ENCODE measurements around the gene LYSMD4.

The LYSMD4 gene

GRCh38 chr15:99696096-99696495 lies 37.1 kb downstream of the LYSMD4 start:
- Histone ChIP-seq H3K36me3 (ENCODE audit: control insufficient read depth, insufficient read depth, low read length) (no peaks in the 10 kb centered on the region), H3K4me1 (ENCODE audit: control insufficient read depth, insufficient read depth, low read length) (no peaks in the 10 kb centered on the region), H3K9ac (ENCODE audit: low read depth, low read length) (no peak overlapping the region), H3K4me3 (ENCODE audit: low read depth, low read length) (no peak overlapping the region), H3K27me3 (ENCODE audit: control insufficient read depth, insufficient read depth, low read length) (no peaks in the 10 kb centered on the region), H3K9me3 (ENCODE audit: control insufficient read depth, insufficient read depth, low read length) (no peaks in the 10 kb centered on the region)

- Histone ChIP-seq H3K9me3 (ENCODE audit: control insufficient read depth, insufficient read depth, low read length) (no peaks in the 10 kb centered on the region), H3K36me3 (ENCODE audit: control insufficient read depth, insufficient read depth, low read length) (no peaks in the 10 kb centered on the region), H3K27me3 (ENCODE audit: control insufficient read depth, insufficient read depth, low read length) (no peaks in the 10 kb centered on the region), H3K4me1 (ENCODE audit: control insufficient read depth, insufficient read depth, low read length) (no peaks in the 10 kb centered on the region), H3K9ac (ENCODE audit: low read depth, low read length) (no peak overlapping the region), H3K4me3 (ENCODE audit: low read depth, low read length) (no peak overlapping the region)
These were observed 40.4 kb downstream of the LYSMD4 start for GRCh38 chr15:99692825-99693224.

DNA sequence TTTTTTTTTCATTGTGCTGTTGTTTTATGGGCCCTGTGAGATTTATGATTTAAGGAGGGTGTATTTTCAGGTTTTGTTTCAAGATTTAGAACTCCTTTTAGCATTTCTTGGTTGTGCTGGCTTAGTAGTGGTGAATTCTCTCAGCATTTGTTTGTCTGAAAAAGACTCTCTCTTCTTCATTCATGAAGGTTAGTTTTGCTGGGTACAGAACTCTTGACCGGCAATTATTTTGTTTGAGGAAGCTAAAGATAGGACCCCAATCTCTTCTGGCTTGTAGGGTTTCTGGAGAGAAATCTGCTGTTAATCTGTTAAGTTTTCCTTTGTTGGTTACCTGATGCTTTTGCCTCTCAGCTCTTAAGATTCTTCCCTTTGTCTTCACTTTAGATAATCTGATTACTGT lies 46.9 kb downstream of the LYSMD4 start:
- H3K36me3 ChIP-seq (ENCODE audit: control insufficient read depth, insufficient read depth, low read length), result no peaks in the 10 kb centered on the region
- H3K4me1 ChIP-seq (ENCODE audit: control insufficient read depth, insufficient read depth, low read length), result no peaks in the 10 kb centered on the region
- H3K4me3 ChIP-seq (ENCODE audit: low read depth, low read length), result no peak overlapping the region
- H3K27me3 ChIP-seq (ENCODE audit: control insufficient read depth, insufficient read depth, low read length), result no peaks in the 10 kb centered on the region
- H3K9me3 ChIP-seq (ENCODE audit: control insufficient read depth, insufficient read depth, low read length), result no peaks in the 10 kb centered on the region
- H3K9ac ChIP-seq (ENCODE audit: low read depth, low read length), result no peak overlapping the region

- no peaks in the 10 kb centered on the region for H3K36me3 ChIP-seq (ENCODE audit: control insufficient read depth, insufficient read depth, low read length)
- H3K4me1 ChIP-seq (ENCODE audit: control insufficient read depth, insufficient read depth, low read length), result no peaks in the 10 kb centered on the region
- H3K4me3 ChIP-seq (ENCODE audit: low read depth, low read length), result no peak overlapping the region
- H3K9ac ChIP-seq (ENCODE audit: low read depth, low read length), result no peak overlapping the region
- H3K27me3 ChIP-seq (ENCODE audit: control insufficient read depth, insufficient read depth, low read length), result no peaks in the 10 kb centered on the region
- no peaks in the 10 kb centered on the region for H3K9me3 ChIP-seq (ENCODE audit: control insufficient read depth, insufficient read depth, low read length)
These were observed 50.1 kb downstream of the LYSMD4 start for GRCh38 chr15:99683000-99683670.

GRCh38 chr15:99682455-99682854 lies 50.8 kb downstream of the LYSMD4 start:
- Histone ChIP-seq H3K4me3 (ENCODE audit: low read depth, low read length) (no peak overlapping the region), H3K4me1 (ENCODE audit: control insufficient read depth, insufficient read depth, low read length) (no peaks in the 10 kb centered on the region), H3K9ac (ENCODE audit: low read depth, low read length) (no peak overlapping the region), H3K36me3 (ENCODE audit: control insufficient read depth, insufficient read depth, low read length) (no peaks in the 10 kb centered on the region), H3K9me3 (ENCODE audit: control insufficient read depth, insufficient read depth, low read length) (no peaks in the 10 kb centered on the region), H3K27me3 (ENCODE audit: control insufficient read depth, insufficient read depth, low read length) (no peaks in the 10 kb centered on the region)

GRCh38 chr15:99681990-99682389 lies 51.2 kb downstream of the LYSMD4 start:
- Histone ChIP-seq H3K36me3 (ENCODE audit: control insufficient read depth, insufficient read depth, low read length) (no peaks in the 10 kb centered on the region), H3K9ac (ENCODE audit: low read depth, low read length) (no peak overlapping the region), H3K27me3 (ENCODE audit: control insufficient read depth, insufficient read depth, low read length) (no peaks in the 10 kb centered on the region), H3K9me3 (ENCODE audit: control insufficient read depth, insufficient read depth, low read length) (no peaks in the 10 kb centered on the region), H3K4me1 (ENCODE audit: control insufficient read depth, insufficient read depth, low read length) (no peaks in the 10 kb centered on the region), H3K4me3 (ENCODE audit: low read depth, low read length) (no peak overlapping the region)

DNA sequence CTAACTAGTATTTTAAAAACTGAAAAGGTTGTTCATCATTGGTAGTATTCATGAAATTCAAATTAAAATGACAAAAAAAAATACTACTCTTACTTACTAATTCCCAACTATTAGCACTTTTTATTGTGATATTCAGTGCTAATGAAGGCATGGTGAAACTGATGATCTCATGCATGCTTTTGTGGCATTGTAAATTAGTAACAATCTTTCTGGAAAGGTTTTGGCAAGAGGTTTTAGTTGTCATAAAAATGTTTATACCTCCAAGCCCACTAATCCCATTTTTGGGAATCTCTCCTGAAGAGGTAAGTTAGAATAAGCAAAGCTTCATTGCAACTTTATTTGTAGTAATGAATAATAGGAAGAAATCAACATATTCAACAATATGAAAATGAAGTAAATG lies 53.0 kb downstream of the LYSMD4 start:
- Histone ChIP-seq H3K36me3 (ENCODE audit: control insufficient read depth, insufficient read depth, low read length) (no peaks in the 10 kb centered on the region), H3K27me3 (ENCODE audit: control insufficient read depth, insufficient read depth, low read length) (no peaks in the 10 kb centered on the region), H3K4me3 (ENCODE audit: low read depth, low read length) (no peak overlapping the region), H3K9ac (ENCODE audit: low read depth, low read length) (no peak overlapping the region), H3K4me1 (ENCODE audit: control insufficient read depth, insufficient read depth, low read length) (no peaks in the 10 kb centered on the region), H3K9me3 (ENCODE audit: control insufficient read depth, insufficient read depth, low read length) (no peaks in the 10 kb centered on the region)

- H3K9ac ChIP-seq (ENCODE audit: low read depth, low read length), result no peak overlapping the region
- no peaks in the 10 kb centered on the region for H3K9me3 ChIP-seq (ENCODE audit: control insufficient read depth, insufficient read depth, low read length)
- H3K4me3 ChIP-seq (ENCODE audit: low read depth, low read length), result no peak overlapping the region
- H3K27me3 ChIP-seq (ENCODE audit: control insufficient read depth, insufficient read depth, low read length), result no peaks in the 10 kb centered on the region
- no peaks in the 10 kb centered on the region for H3K36me3 ChIP-seq (ENCODE audit: control insufficient read depth, insufficient read depth, low read length)
- H3K4me1 ChIP-seq (ENCODE audit: control insufficient read depth, insufficient read depth, low read length), result no peaks in the 10 kb centered on the region
These were observed 55.6 kb downstream of the LYSMD4 start for GRCh38 chr15:99677540-99678134.

Data from iPS-15b (cell line).